Measurements from ENCODE around the gene SEPTIN7. TPM values are rescaled to one million over a fixed set of nuclear protein-coding genes. Genes with fewer than 3 reads are reported as not detected.

Gene SEPTIN7
- total RNA-seq, 4 donors from 2014 or later: 141 to 319 (median 186) TPM

- no peak for TF ChIP-seq CTCF (IDR thresholded peaks at IDR 0.05; ENCODE audit: low read depth)
These were observed 8.4 kb upstream of the SEPTIN7 start for GRCh38 chr7:35792472-35792871.

GRCh38 chr7:35792873-35793489, 7.9 kb upstream of the SEPTIN7 start:
- no peak for TF ChIP-seq CTCF (IDR thresholded peaks at IDR 0.05; ENCODE audit: low read depth)

GRCh38 chr7:35797311-35797710, 3.5 kb upstream of the SEPTIN7 start:
- no peak for TF ChIP-seq CTCF (IDR thresholded peaks at IDR 0.05; ENCODE audit: low read depth)

GRCh38 chr7:35799846-35800717, 775 bp upstream of the SEPTIN7 start:
- no peak for TF ChIP-seq CTCF (IDR thresholded peaks at IDR 0.05; ENCODE audit: low read depth)

GRCh38 chr7:35801392-35802101, 690 bp downstream of the SEPTIN7 start:
- no peak for TF ChIP-seq CTCF (IDR thresholded peaks at IDR 0.05; ENCODE audit: low read depth)

GRCh38 chr7:35802102-35802466, 1.2 kb downstream of the SEPTIN7 start:
- TF ChIP-seq CTCF (IDR thresholded peaks at IDR 0.05; ENCODE audit: low read depth): no peak

GRCh38 chr7:35802649-35803048, 1.8 kb downstream of the SEPTIN7 start:
- TF ChIP-seq CTCF (IDR thresholded peaks at IDR 0.05; ENCODE audit: low read depth): no peak
